SK-N-MC (cell line): ENCODE data around the gene CUX1.

Experiments used
- DNase-seq: peaks from one replicate; pipeline ENCODE4 v3.0.0-alpha.2; 2011; ENCODE audit warnings: low read depth, low spot score
- H3K27ac ChIP-seq: fragments of 200-600 bp; sonication (generic); 2 replicates; pipeline ENCODE4 v1.5.1; 2016; ENCODE audit warnings: mixed run types
- H3K36me3 ChIP-seq: fragments of 200-600 bp; sonication (generic); 2 replicates; pipeline ENCODE4 v1.6.1; 2017; ENCODE audit warnings: antibody characterized with exemption, low read length, mixed read lengths; ENCODE audit not compliant: insufficient read depth
- H3K4me3 ChIP-seq: fragments of 200-600 bp; sonication (generic); 2 replicates; pipeline ENCODE4 v1.5.1; 2016
- H3K9ac ChIP-seq: fragments of 200-600 bp; sonication (generic); 2 replicates; pipeline ENCODE4 v1.8.0; 2017; ENCODE audit warnings: mixed run types, mixed read lengths; ENCODE audit not compliant: insufficient read length
- H3K9me3 ChIP-seq: fragments of 200-600 bp; sonication (generic); 2 replicates; pipeline ENCODE4 v1.6.1; 2017; ENCODE audit warnings: low read depth, mild to moderate bottlenecking, antibody characterized with exemption, low read length, moderate library complexity, mixed read lengths
- EZH2 ChIP-seq: fragments of 200-600 bp; sonication (generic); IDR thresholded peaks from one replicate; pipeline ENCODE4 v1.6.1; 2017; ENCODE audit warnings: antibody characterized with exemption
- FOXP2 ChIP-seq: optimal IDR thresholded peaks from 2 replicates; pipeline ENCODE3; 2011; ENCODE audit warnings: mild to moderate bottlenecking, moderate library complexity; ENCODE audit not compliant: insufficient read depth; ENCODE audit errors: extremely low read length, control extremely low read depth
- POLR2AphosphoS5 ChIP-seq: IDR thresholded peaks from 2 replicates; pipeline ENCODE4 v1.6.1; 2012; ENCODE audit warnings: mild to moderate bottlenecking, low read depth, low read length, borderline replicate concordance

The CUX1 gene

DNA sequence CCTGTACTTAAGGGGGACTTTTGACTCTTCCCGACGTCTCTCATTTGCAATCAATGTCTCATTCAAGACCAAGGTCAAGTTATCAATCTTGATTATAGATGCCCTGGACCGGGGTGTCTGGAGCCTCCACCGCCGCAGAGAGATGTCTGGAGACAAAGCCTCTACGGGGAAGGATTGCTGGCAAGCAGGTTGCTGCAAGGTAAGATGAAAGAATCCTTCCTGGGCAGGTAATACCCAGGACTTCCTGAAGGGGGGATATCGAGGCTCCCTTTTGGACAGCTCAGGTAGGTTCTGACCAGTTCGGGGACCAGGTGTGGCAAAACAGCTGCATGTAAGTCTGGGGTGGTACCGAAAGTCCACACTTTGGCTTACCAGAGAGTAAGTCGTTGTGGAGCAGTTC is 12.5 kb upstream of the CUX1 start:
- no peak overlapping the region for H3K9ac ChIP-seq
- TF ChIP-seq POLR2AphosphoS5 (no peak), EZH2 (no peak), FOXP2 (no peak)
- no peak overlapping the region for H3K4me3 ChIP-seq
- H3K27ac ChIP-seq, result no peak overlapping the region
- H3K9me3 ChIP-seq, result no peaks in the 10 kb centered on the region
- no peak for DNase-seq
- H3K36me3 ChIP-seq, result no peaks in the 10 kb centered on the region

DNA sequence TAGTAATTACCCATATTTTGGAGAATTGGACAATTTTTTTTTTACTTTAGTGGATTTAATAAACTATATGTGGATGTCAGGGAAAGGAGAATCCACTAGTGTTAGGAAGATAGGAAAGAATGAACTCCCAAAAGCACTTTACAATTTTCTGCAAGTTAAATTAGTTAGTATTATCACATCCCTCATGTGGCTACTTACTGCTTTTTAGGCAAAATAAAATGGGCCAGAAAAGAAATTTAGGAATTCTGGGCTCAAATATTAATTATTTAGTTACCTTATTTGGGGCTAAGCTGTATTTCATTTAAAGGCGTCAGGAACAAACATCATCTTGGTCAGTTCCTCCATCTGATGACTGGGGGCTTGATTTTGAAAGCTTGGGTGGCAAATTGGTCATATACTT is 4.8 kb upstream of the CUX1 start:
- no peak for DNase-seq

DNA sequence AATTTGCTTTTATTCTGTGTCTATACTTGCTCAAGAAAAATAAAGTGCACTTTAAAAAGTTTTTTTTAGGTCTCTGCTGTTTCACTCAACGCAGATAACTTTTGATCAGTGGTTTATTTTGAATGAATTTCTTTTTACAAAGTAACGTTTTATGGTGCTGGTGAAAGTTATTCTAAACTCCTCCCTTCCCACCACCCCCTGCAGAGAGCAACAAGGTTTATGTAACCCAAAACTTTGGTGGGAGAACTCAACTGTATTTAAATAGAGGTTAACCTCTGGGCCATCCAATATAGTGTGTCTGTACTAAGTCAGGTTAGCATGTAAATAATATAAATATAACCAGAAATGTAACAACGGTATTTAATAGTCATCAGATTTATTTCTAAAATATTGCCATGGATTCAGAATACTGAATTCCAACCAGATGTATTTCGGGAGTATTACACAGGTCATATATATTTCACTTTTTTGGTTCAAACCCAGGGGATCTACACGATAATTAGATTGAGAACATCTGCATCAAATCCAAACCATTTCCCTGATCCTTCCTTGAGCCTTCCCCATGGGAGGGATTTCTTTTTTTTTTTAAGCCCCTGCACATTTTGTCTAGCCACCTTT is 3.9 kb upstream of the CUX1 start:
- Histone ChIP-seq H3K9me3 (no peaks in the 10 kb centered on the region), H3K27ac (no peak overlapping the region), H3K9ac (peak overlapping the region; percentile 45), H3K4me3 (peak overlapping the region; percentile 94), H3K36me3 (no peaks in the 10 kb centered on the region)
- TF ChIP-seq POLR2AphosphoS5 (no peak), EZH2 (no peak), FOXP2 (no peak)
- no peak for DNase-seq

More for the DNA sequence above, 4.8 kb upstream of the CUX1 start:
- Histone ChIP-seq H3K9ac (no peak overlapping the region), H3K9me3 (no peaks in the 10 kb centered on the region), H3K27ac (no peak overlapping the region), H3K36me3 (no peaks in the 10 kb centered on the region), H3K4me3 (no peak overlapping the region)
- TF ChIP-seq EZH2, result no peak
- TF ChIP-seq POLR2AphosphoS5, result no peak
- no peak for TF ChIP-seq FOXP2

DNA sequence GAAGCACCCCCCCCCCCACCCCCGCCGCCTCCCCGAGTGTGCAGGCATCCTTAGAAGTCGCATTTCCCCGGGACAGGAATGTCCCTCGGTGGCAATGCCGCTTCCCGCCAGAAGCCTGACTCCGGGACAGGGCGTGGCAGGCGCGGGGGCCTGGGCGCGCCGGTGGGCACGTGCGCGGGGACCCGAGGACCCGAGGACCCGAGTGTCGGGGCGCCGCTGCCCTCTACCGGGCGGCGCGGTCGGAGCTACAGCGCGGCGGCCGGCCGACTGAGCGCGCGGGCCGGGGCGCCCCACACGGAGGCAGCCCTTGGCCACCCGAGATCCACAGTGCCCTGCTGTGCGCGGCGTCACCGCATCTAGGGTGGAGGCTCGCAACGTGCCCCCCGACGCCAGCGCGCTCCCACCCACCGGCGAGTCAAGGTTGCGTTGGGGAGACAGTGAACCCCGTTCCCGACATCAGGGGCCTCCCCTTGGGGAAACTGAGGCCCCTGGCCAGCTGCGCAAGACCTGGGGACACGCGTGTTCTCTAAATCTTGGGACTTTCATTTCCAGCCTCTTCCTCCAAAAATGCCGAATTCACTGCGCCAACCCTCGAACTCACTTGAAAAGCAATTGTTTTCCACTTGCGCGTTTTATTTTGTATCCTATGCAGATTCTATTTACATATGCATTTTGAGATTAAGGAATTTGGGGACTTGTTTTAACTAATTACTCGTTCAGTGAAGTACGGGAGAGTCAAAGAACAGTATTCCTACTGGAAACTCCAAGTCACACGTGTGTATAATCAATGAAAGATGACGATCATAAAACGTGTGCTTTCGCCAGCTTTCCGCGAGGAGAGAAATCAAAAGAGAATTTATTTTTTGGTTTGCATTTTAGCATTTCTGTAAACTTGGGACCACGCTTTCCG is 3.1 kb upstream of the CUX1 start:
- no peak for DNase-seq
- no peak for TF ChIP-seq EZH2
- TF ChIP-seq POLR2AphosphoS5, result no peak
- no peak for TF ChIP-seq FOXP2
- H3K27ac ChIP-seq, result no peak overlapping the region
- H3K9me3 ChIP-seq, result no peaks in the 10 kb centered on the region
- H3K4me3 ChIP-seq, result peak overlapping the region; percentile 94
- no peaks in the 10 kb centered on the region for H3K36me3 ChIP-seq
- H3K9ac ChIP-seq, result peak overlapping the region; percentile 52

DNA sequence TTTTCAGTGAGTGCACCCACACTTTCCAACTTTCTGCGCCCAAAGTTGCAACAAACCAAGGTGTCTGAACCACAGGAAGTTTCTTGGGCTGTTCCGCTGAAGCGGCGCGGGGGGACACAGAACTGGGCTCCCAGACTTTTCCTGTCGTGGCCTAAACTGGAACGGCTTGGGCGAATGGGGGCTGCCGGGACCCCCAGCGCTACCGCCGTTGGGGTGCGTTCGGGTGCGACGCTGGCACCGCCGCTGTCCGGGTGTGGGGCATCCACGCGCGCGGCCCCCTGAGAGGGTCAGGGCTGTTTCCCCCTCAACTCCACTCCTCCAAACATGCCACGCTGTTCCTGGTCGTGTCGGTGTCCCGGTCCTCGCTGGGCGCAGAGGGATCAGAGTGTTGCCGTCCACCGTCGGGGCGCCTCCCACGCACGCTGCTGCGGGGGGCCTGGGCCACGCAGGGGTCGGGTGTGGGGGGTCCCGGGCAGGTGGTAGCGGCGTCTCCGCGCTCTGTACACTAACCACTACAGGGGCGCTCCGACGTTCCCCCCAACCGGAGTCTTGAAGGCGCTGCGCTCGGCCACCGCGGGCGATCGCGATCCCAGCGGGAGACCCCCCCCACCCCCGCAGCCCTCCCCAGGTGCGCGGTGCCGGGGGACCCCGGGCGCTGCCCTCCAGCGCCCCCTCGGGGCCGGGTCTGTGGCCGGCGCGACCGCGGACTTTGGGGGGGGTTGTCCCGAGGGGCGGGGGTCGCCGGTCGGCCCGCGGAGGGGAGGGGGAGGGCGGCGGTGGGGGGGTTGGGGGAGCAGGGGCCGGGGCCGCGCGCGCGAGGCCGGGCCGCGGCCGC is 2.2 kb upstream of the CUX1 start:
- Histone ChIP-seq H3K9me3 (no peaks in the 10 kb centered on the region), H3K9ac (peak overlapping the region; percentile 52), H3K4me3 (peak overlapping the region; percentile 94), H3K27ac (no peak overlapping the region), H3K36me3 (no peaks in the 10 kb centered on the region)
- TF ChIP-seq EZH2 (no peak), POLR2AphosphoS5 (no peak), FOXP2 (no peak)
- no peak for DNase-seq

DNA sequence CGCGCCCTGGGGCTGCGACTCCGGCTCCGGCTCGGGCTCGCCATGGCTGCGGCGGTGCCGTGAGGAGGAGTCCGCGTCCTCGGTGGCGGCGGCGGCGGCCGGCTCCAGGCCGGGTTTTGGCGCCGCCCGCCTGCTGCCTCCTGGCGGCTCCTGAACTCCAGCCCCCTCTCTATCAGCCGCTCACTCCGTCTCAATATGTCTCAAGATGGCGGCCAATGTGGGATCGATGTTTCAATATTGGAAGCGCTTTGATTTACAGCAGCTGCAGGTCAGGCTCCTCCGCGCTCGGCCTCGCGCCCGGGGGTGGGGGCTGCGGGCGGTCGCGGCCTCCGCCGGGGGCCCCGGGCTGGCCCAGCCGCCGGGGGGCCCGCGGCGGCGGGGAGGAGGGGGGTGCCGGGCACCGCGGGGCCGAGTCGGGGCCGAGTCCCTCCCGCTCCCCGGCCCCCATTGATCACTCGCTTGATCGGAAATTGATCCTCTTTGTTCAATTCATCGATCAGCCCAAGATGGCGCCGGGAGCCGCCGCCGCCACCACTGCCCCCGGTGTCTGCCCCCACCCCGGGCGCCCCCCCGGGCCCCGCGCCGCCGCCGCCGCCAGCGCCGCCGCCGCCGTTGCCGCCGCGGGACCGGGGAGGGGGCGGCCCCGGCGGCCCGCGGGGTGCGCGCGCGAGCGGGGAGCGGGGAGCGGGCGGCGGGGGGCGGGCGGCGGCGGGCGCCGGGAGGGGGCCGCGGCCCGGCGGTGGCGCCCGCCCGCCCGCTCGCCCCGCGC is 1.4 kb upstream of the CUX1 start:
- Histone ChIP-seq H3K9me3 (no peaks in the 10 kb centered on the region), H3K9ac (peak overlapping the region; percentile 59), H3K4me3 (peak overlapping the region; percentile 76), H3K36me3 (no peaks in the 10 kb centered on the region), H3K27ac (no peak overlapping the region)
- TF ChIP-seq FOXP2 (no peak), POLR2AphosphoS5 (peak; percentile 59), EZH2 (no peak)
- DNase-seq, result no peak

DNA sequence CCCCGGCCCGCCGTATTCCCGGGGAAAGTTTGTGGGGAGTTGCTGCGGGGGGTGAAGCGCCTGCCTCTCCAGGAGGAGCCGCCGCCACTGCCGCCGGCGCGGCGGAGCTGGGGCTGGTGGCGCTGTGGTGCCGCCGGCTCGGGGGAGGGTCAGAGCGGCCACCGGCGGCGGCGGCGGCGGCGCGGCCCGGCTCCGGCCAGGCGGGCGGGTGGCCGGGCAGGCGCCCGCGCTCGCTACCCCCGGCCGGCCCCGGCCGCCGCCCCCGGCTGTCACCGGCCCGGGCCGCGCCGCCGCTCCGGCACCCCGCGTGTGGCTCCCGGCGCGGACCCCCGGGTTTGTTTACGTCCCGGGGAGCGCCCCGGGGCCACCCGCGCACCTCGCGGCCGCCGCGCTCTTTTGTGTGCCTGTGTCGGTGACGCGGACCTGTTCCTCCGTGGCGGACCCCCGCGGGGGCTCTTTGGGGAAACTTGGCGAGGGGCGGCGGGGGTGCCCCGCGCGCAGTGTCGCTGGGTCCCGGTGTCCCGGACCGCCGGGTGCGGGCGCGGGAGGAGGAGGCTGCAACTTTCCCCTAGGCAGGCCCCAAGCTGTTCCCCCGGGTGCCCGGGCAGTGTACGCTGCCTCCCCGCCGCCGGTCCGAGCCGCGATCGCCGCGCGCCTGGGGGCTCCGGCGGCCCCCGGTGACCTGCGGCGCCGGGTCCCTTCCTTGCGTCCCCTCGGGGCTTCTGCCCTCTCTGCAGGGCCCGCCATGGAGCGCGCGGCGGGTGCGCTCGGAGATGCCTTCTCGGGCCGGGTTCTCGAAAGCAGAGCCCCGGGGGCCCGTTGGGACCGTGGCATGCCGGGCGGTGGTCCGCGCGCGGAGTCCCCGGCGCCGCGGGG is 593 bp upstream of the CUX1 start:
- Histone ChIP-seq H3K36me3 (no peaks in the 10 kb centered on the region), H3K9ac (peak overlapping the region; percentile 63), H3K9me3 (no peaks in the 10 kb centered on the region), H3K4me3 (peak overlapping the region; percentile 83), H3K27ac (no peak overlapping the region)
- no peak for TF ChIP-seq EZH2
- no peak for TF ChIP-seq FOXP2
- no peak for TF ChIP-seq POLR2AphosphoS5
- no peak for DNase-seq
